T follicular helper cell (primary cell): ENCODE measurements around the gene SPAM1.
"Not testable (repeated sequence)": the region's sequence is repeated elsewhere in the genome, so short reads cannot be mapped to it uniquely, and the experiment has no call there.

Experiments used
- DNase-seq: peaks from one replicate; pipeline ENCODE4 v3.0.0-alpha.2; 2020; ENCODE audit warnings: low read depth
- total RNA-seq, 2 experiments: gene quantifications; one replicate each; lab custom pipeline; 2026; lab: John Stamatoyannopoulos, UW

The SPAM1 gene, protein sequence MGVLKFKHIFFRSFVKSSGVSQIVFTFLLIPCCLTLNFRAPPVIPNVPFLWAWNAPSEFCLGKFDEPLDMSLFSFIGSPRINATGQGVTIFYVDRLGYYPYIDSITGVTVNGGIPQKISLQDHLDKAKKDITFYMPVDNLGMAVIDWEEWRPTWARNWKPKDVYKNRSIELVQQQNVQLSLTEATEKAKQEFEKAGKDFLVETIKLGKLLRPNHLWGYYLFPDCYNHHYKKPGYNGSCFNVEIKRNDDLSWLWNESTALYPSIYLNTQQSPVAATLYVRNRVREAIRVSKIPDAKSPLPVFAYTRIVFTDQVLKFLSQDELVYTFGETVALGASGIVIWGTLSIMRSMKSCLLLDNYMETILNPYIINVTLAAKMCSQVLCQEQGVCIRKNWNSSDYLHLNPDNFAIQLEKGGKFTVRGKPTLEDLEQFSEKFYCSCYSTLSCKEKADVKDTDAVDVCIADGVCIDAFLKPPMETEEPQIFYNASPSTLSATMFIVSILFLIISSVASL
- 0 reads per million in 2 experiments for total RNA-seq

DNA sequence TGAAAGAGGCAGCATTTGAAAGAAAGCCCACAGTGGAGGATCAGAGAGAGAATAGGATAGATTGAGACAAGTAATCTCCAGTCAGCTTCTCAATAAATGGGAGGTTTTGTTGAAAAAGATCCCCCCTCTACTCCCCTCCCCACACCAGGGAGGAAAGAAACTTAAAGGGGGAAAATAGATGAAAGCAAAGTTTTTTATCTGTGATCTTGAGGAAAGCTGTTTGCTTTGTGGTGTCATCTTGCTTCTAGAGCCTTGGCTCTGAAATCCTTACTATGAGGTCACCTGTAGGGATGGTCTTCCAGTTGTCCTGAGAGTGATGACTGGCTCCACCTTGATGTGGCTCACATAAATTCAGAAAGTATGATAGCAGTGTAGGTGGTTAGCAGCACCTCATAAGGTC is at the start of gene SPAM1:
TSS of gene SPAM1 (plus strand) at position 301 of the 400 bp plus-strand sequence. CDS start 28,330 bp downstream, outside the sequence.
- no peak for DNase-seq

DNA sequence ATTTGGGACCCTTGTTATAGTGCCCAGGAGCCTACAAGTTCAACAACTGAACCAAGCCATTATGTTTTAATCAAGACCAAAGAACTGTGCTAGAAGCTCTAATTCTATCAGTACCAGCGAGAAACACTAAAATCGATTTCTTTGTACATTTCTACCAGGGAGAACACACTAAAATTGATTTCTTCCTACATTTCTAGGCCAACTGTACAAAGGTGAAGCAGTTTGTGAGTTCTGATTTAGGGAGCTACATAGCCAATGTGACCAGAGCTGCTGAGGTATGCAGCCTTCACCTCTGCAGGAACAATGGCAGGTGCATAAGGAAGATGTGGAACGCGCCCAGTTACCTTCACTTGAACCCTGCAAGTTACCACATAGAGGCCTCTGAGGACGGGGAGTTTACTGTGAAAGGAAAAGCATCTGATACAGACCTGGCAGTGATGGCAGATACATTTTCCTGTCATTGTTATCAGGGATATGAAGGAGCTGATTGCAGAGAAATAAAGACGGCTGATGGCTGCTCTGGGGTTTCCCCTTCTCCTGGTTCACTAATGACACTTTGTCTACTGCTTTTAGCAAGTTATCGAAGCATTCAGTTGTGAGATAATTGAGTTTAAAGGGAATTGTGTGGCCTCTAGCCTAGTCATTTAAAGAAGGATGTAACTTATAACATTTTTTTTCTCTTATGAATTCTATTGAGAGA is 48.3 kb upstream of the SPAM1 start:
- no peak for DNase-seq

DNA sequence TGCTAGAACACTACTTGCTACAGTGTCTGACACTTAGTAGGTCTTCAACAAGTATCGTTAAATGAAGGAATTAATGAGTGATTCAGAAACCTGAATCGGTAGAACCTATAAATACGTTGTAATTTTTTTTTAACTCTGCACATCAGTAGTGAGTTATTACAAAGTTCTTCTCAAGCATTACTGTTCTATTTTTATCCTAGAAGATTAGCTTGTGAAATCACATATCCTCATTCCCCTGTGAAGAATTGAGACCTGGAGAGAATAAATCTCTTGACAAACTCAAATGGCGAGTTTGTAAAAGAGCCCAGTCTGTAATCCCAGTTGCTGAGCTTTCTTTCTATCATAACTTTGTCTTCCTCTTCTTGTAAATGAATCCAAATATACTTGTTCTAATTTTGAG is 45.4 kb upstream of the SPAM1 start:
- DNase-seq, result no peak

DNA sequence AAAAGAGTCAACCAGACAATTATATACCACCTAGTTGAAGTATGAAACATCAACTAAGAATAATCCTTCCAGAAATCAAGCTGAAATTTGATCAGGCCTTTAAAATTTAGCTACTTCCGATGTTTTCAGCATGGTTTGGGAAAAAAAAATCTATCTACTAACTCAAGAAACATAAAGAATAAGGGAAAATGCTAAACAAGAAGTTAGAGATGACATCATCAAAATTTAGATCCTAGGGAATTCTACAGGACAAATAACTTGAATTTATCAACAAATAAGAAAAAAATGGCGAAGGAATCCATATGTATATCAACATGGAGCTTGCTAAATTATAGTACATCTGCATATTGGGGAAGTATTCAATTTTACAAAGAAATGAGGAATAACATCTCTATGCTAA is 43.7 kb upstream of the SPAM1 start:
- DNase-seq, result no peak

DNA sequence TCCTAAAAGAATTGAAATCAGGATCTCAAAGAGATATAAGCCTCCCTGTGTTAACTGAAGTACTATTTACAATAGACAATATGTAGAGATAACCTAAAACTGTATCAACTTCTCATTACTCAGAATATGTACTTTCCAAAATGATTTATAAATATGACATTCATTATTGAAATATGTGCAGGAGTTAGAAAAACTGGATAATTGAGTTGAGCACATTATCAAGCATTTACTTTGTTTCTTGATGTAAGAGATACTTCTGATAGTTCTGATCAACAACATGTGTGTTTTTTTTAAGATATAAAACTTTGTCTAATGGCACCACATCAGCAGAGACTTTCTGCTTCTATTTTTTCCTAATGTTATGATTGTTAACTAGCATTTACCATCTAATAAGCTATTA is 41.9 kb upstream of the SPAM1 start:
- DNase-seq, result no peak

DNA sequence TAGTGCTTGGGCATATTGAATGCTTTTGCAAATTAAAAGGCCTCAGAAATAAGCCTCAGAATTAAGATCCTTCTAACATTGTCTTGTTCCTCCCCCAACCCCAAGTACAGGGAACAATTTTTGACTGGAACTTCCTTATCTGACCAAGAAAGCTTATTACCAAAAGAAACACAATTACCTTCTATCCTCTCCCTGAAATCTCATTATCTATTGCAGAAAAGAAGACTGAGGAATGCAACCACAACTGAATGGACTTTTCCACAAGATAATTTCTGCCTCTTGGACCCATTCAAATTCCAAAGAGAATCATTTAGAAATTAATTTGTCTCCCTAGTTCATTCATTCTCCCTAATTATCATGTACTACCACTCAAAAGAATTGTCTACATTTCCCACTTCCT is 36.8 kb upstream of the SPAM1 start:
- DNase-seq, result no peak

DNA sequence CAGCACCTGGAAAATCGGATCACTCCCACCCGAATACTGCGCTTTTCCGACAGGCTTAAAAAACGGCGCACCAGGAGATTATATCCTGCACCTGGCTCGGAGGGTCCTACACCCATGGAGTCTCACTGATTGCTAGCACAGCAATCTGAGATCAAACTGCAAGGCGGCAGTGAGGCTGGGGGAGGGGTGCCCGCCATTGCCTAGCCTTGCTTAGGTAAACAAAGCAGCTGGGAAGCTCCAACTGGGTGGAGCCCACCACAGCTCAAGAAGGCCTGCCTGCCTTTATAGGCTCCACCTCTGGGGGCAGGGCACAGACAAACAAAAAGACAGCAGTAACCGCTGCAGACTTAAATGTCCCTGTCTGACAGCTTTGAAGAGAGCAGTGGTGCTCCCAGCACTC is 30.3 kb upstream of the SPAM1 start:
- DNase-seq, result not testable (repeated sequence)

DNA sequence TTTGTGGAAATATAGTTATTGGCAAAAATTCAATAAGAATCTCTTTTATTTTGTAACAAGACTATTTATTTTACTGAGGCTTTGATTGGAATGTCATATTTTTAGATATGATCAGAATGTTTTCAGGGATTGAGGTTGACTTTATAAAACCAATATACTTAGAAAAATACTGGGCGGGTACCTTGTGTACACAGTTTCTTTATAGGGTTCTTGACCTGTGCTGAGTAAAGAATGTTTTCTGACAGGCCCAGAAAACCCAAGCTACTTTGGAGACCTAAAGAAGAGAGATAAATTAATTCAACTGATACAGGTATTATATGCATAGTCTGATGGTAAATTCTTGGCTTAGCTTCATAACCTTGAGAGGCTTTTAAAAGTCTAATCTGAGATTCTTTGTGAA is 23.9 kb upstream of the SPAM1 start:
- DNase-seq, result no peak

DNA sequence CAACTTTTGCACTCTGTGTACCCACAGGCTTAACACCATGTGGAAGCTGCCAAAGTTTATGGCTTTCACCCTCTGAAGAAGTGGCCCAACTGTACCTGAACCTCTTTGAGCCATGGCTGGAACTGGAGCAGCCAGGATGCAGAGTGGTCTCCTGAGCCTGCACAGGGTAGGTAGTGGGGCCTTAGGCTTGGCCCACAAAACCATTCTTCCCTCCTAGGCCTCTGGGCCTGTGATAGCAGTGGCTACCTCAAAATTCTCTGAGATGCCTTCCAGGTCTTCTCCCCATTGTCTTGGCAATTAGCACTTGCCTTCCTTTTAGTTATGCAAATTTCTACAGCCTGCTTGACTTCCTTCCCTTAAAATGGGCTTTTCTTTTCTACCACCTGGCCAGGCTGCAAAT is 19.3 kb upstream of the SPAM1 start:
- DNase-seq, result no peak

DNA sequence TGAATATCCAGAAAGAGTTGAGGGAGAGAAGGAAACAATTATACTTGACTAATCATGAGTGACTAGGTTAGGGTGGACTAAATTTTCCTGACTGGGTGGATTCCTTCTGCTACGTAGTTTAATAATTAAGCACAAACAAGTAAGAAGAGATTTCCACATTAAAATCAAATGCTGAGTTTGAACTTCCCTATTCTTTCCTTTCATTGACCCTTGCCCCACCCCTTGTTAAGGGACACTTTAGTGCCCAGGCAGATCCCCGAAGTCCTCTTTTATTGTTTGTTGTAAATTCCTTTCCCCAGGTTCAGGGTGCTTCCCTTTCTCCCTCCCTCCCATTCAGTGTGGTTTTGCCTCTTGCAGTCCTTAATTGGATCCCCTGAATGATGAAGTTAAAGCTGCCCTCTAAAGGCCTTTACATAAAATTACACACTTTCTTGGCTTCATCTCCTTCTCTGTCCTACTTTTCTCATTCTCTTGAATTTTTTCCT is 8.8 kb upstream of the SPAM1 start:
- DNase-seq, result no peak

DNA sequence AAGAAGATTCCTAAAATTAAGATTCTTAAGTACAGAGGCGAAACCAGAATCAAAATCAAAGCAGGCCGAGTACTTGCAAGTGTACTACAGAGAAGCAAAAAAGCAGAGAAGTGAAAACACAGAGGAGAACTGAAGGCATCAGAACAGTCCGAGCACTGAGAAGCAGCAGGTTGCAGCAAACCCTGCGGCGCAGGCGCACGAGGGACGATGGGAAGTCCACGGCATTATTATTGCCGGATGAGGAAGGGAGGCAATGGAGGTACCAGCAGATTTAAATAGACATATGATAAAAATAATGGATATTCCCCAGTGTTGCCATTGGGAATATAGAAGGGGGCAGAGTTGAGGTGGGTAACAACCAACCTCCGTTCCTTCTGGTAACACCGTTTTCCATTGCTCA is 7.2 kb upstream of the SPAM1 start:
- no peak for DNase-seq

DNA sequence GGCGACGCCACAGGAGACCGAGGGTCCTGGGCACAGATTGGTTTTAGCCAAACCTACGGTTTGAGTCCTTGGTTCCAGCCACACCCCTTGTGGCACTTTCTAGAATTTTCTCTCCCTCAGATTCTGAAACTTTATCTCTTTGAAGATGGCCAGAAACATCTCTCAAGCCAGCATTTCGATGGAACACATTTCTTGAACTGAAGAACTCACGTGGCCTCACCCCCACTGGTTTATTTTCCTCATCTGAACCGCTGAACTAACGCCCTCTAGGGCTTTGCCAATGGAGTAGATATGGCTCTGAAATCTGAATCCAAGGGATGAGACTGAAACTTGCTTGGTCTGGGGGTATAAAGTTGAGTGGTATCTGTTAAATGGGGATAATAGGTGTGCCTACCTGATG is 6.7 kb upstream of the SPAM1 start:
- no peak for DNase-seq

DNA sequence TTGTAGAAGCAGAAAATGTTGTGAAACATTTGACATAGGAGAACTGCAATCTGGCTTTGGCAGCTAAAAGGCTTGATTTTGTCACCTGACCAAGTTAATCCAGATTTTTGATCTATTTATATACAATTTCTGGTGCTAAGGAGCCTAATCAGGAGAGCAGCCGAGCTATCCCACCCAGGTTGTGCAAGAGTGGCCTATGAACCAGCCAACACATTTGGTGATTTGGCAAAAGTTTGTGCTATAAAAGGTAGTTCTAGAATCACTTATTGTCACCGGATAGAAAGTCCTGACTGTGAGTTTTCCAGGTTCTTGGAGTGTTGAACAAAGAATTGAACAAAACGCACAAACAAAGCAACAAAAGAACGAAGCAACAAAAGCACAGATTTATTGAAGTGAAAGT is 1.4 kb upstream of the SPAM1 start:
- DNase-seq, result no peak

DNA sequence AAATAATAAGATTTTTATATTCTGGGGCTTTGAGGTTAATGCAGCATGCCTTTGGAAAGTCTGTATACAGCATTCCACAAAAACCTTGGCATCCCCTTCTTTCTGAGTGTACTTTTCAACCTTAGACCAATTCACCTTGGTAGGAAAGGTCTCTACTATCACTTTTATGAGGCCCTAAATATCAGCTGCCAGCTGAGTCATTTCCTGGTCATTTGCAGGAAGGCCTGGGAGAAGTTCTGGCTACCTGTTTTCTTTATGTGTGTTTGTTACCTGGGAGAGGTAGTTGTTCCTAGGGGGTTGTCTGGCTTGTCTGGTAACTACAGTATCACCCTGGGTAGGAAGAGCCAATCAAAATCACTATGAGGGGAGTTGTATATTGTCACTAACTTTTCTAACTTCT is 4.1 kb downstream of the SPAM1 start:
- no peak for DNase-seq

DNA sequence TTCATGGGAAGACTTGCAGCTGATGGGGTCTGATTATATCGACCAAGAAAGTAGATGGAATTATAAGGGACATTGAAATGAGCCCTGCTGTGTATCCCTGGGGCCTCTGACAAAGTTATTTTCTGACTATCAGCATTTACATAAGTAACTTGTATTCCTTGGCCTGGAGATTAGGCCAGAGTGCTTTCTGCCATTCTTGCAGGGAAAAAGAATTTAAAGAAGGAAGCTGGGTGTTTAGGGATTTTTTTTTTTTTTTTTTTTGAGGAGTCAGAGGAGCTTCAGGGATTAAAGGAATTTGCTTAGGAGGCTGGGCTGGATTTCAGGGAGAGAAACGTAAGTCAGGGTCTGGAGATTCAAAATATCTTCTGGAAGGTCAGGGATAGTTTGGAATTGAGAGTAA is 4.6 kb downstream of the SPAM1 start:
- DNase-seq, result no peak

DNA sequence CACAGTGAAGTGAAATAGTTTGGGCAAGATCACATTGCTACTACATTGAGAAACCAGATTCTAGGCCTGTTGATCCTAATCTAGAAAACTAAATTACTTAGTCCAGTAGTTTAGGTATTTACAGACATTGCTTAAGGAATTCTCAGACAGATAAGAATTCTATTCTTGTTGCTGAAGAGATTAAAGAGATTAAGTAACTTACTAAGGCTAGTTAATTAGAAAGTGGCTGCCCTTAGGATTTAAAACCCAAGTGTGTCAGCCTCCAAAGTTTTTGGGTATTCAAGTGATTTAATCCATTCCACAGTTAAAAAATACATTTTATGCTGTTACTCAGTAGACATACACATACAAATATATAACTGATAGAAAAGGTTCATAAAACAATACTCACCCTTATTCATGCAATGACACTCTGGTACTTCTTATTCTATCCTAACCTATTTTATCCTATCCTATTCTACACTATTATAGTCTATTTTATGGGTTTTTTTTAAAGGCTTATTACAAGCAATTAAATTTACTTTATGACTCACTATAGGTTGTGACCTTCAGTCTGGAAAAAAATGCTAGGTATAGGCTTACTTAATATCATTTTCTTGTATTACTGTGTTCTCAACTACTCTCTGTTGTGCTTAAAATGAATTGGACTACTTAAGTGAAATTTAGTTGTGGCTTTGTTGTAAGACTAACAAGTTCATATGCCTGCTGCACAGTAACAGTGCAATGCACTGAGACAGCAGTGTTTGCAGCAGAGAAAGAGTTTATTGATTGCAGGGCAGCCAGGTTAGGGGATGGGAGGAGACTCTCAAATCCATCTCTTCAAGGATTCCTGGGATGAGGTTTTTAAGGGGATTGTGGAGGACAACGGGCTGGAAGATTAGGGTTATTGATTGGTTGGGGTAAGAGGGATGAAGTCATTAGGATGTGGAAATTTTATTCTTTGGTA is 10.7 kb downstream of the SPAM1 start:
- no peak for DNase-seq

DNA sequence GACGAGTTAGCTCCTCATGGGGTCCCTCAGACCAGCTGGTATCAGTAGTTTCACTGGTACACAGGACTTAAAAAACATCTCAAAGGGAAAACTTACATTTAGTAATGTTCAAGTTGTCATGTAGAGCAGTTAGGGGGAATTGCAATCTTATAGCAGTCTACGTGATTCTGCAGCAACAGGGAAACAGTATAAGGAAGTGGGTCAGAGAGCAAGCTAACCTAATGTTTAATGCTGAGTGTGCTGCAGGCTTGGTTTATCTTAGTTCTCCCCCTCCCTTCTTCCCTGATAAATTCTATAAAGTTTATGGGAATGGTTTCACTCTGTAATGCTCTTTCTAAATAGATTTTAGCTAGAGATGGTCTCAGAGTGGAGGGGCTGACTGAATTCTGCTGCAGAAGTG is 11.3 kb downstream of the SPAM1 start:
- DNase-seq, result no peak

DNA sequence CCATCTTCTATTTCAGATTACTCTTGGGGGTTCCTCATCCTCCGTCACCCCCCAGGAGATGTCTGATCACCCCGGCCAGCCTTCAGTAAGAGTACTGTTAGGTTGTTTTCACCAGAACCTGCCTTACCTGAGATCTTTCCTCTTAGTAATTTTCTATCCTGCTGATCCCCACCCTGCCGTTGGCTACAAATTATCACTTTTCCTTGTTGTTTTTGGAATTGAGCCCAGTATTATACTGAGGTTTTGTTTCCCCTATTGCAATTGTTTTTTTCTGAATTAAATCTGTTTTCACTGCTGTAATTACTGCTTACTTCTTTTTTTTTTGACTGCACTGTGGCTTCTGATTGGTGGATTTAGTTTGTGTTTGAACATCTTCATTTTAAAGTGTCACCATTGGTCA is 14.7 kb downstream of the SPAM1 start:
- DNase-seq, result no peak

DNA sequence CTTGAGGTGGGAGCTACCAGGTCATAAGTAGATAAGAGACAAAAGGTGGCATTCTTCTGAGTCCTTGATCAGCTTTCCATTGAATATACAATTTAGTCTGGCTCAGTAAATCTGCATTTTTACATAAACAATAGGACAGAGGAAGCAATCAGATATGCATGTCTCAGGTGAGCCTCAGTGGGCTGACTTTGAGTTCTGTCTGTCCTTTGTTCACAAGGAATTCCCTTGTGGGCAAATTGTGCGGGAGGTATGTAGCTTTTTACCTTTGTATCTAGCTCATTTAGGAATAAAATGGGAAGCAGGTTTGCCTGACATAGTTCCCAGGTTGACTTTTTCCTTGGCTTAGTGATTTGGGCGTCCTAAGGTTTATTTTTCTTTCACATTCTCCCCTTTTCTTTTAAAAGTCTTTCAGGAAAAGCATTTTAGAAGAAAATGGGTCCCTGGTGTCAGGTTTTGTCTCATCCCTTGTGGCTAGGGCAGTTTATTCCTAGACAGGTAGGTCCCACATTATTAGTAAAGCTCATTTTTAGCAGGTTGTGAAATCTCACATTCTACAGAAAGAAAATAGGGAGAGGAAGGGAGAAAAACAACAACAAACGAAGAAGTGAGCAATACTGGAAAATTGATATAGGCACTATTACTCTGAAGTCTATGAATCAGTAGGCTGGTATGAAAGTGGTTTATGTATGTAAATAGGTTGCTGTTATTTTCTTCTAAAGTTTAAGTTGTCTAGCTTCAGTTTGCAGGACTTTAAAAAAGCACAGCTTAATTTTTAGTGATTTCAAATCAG is 16.5 kb downstream of the SPAM1 start:
- no peak for DNase-seq

DNA sequence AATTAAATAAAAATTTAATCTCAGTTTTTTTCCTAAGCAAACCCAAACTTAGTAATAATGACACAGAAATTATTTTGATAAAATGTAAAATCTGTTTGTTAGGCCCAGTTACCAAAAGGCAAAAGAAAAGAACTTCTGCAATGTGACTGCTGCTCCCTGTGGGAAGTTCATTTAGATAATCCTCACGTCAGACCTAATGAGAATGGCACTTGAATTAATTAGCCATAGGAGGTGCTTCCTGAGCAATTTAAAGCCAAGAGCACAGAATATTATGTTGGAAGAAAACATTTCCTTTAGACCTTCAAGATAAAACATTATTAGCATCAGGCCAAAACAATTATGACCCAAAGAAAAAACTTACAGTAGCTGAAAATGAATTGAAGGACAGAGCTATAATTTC is 19.4 kb downstream of the SPAM1 start:
- no peak for DNase-seq

DNA sequence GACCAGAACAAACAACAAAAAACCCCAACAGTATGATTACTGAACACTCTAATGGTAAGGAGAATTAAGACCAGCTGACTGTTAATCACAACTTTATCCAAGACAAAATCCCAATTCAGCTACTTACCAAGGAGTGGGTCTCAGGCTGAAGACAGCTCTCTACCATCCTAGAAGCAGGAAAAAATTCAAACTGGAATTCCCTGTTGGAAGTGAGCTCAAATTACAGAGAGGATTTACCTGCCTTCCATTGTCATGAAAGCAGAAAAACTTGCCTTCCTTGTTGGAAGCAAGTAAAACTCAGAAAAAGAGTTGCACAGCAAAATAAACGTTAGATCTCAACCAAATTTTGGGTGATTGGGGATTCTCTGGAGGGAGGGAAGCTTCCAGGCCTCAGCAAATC is 20.9 kb downstream of the SPAM1 start:
- DNase-seq, result no peak
